Non-pigmented ciliary epithelial cell (primary cell): ENCODE results near the gene SLC44A3.

Source experiments
- DNase-seq: peaks from one replicate; pipeline ENCODE4 v3.0.0-alpha.2; 2010; ENCODE audit warnings: low read depth

The SLC44A3 gene

GRCh38 chr1:94803106-94803505 lies 17.1 kb upstream of the SLC44A3 start:
- no peak for DNase-seq

GRCh38 chr1:94803517-94804441 lies 16.4 kb upstream of the SLC44A3 start:
- DNase-seq, result no peak

GRCh38 chr1:94804442-94804837 lies 15.7 kb upstream of the SLC44A3 start:
- no peak for DNase-seq

GRCh38 chr1:94805912-94806311 lies 14.2 kb upstream of the SLC44A3 start:
- no peak for DNase-seq

GRCh38 chr1:94806441-94806871 lies 13.7 kb upstream of the SLC44A3 start:
- no peak for DNase-seq

- no peak for DNase-seq
These were observed 12.2 kb upstream of the SLC44A3 start for GRCh38 chr1:94807742-94808491.

- DNase-seq, result no peak
These were observed 11.5 kb upstream of the SLC44A3 start for GRCh38 chr1:94808669-94809068.

- no peak for DNase-seq
These were observed 7.2 kb upstream of the SLC44A3 start for GRCh38 chr1:94812985-94813384.

- DNase-seq, result no peak
These were observed 4.1 kb upstream of the SLC44A3 start for GRCh38 chr1:94816030-94816429.

GRCh38 chr1:94817712-94818111 lies 2.4 kb upstream of the SLC44A3 start:
- DNase-seq, result no peak

GRCh38 chr1:94819238-94819944 lies 766 bp upstream of the SLC44A3 start:
- no peak for DNase-seq

- DNase-seq, result no peak
These were observed 779 bp downstream of the SLC44A3 start for GRCh38 chr1:94820936-94821335.

- no peak for DNase-seq
These were observed 1.6 kb downstream of the SLC44A3 start for GRCh38 chr1:94821636-94822305.

- DNase-seq, result no peak
These were observed 3.0 kb downstream of the SLC44A3 start for GRCh38 chr1:94823116-94823515.

GRCh38 chr1:94825936-94826335 lies 5.8 kb downstream of the SLC44A3 start:
- DNase-seq, result no peak

GRCh38 chr1:94827434-94827833 lies 7.3 kb downstream of the SLC44A3 start:
- no peak for DNase-seq

- no peak for DNase-seq
These were observed 8.1 kb downstream of the SLC44A3 start for GRCh38 chr1:94828251-94828650.

GRCh38 chr1:94831641-94832040 lies 11.5 kb downstream of the SLC44A3 start:
- DNase-seq, result no peak

GRCh38 chr1:94832446-94832845 lies 12.3 kb downstream of the SLC44A3 start:
- DNase-seq, result no peak

GRCh38 chr1:94832931-94833585 lies 12.9 kb downstream of the SLC44A3 start:
- no peak for DNase-seq

GRCh38 chr1:94836891-94837290 lies 16.7 kb downstream of the SLC44A3 start:
- no peak for DNase-seq
